Skeletal muscle satellite cell (primary cell): Measurements from ENCODE around the gene NUPR1.
"Not testable (repeated sequence)": the region's sequence is repeated elsewhere in the genome, so short reads cannot be mapped to it uniquely, and the experiment has no call there.

Source experiments
- H3K27me3 ChIP-seq: 2 replicates; pipeline ENCODE4 v1.7.0; 2013; ENCODE audit warnings: low read length; ENCODE audit not compliant: control insufficient read depth, insufficient read depth
- H3K36me3 ChIP-seq: 2 replicates; pipeline ENCODE4 v1.7.0; 2013; ENCODE audit warnings: mild to moderate bottlenecking, control low read depth, low read length; ENCODE audit not compliant: insufficient read depth
- H3K4me1 ChIP-seq: 2 replicates; pipeline ENCODE4 v1.7.0; 2013; ENCODE audit warnings: low read length; ENCODE audit not compliant: control insufficient read depth, insufficient read depth
- H3K4me2 ChIP-seq: 2 replicates; pipeline ENCODE4 v1.7.0; 2013; ENCODE audit warnings: mild to moderate bottlenecking, low read length
- H3K4me3 ChIP-seq: 2 replicates; pipeline ENCODE4 v1.7.0; 2013; ENCODE audit warnings: low read length
- H3K9ac ChIP-seq: 2 replicates; pipeline ENCODE4 v1.7.0; 2013; ENCODE audit warnings: mild to moderate bottlenecking, low read depth, low read length, moderate library complexity
- H3K9me3 ChIP-seq: replicated peaks from 2 replicates; pipeline ENCODE4 v1.7.0; 2013; ENCODE audit warnings: mild to moderate bottlenecking, control low read depth, low read length

The NUPR1 gene

DNA sequence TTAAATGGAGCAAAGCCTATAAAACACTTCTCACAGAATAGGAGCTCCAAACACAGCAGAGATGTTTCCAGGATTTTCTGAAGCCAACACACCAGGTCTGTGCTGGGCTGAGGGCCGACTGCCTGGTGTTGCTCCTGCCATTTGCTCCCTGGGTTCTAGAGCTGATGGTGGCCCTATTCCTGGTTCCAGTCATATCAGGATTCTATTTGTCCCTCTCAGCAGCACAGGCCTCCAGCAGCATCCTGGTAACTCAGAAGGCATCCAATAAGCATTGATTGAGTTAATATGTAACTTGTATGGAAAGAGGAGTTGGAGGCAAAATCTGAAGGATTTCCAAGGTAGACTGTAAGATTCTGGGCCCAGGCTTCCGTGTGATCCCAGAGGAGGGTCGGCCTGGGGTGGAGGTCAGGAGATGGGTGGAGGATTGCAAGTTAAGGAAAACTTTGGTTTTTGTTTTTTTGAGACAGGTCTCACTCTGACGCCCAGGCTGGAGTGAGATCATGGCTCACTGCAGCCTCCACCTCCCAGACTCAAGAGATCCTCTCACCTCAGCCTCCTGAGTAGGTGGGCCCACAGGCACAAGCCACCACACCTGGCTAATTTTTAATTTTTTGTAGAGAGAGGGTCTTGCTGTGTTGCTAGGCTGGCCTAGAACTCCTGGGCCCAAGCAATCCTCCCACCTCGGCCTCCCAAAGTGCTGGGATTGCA lies 5.7 kb downstream of the NUPR1 start:
- Histone ChIP-seq H3K4me3 (no peak overlapping the region), H3K9ac (no peak overlapping the region), H3K4me2 (no peak overlapping the region), H3K4me1 (peaks cover 14% of the 10 kb centered on the region), H3K27me3 (no peaks in the 10 kb centered on the region), H3K36me3 (peaks cover 2% of the 10 kb centered on the region), H3K9me3 (no peaks in the 10 kb centered on the region)

DNA sequence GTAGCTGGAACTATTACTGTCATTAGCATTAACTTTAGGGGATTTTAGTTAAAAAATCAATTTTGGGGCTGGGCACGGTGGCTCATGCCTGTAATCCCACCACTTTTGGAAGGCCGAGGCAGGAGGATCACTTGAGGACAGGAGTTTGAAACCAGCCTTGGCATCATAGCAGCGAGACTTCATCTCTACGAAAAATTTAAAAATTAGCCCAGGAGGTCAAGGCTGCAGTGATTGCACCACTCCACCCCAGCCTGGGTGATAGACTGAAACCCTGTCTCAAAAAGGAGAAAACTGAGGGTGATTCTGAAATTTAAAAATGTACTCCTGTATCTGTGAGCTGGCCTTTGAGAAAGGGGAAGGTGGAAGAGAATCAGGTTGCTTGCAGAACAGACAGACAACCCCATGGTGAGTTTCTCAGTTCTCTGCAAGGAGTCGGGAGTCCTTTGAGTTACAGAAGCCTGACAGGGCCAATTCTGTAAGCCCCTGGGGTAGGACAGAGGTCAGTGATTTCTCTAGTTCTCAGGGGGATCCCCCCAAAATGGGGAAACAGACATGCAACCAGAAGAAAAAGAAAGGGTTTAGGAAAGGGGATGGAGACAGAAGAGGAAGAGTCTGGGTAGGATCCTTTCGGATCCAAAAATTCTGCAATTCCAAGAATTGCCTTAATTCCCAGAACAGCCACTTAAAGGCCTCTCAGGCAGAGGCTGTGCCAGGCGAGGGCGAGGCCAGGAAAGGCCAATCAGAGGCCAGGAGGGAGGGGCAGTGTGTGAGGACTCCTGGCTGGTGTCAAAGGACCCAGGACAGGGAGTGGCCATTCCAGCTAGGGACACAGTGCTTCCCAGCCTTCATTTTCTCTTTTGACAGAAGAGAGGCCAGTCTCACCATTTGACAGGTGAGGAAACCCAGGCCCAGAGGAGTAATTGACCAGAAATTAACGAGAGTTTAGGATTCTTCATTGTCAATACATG lies 6.7 kb downstream of the NUPR1 start:
- no peak overlapping the region for H3K4me3 ChIP-seq
- no peak overlapping the region for H3K9ac ChIP-seq

DNA sequence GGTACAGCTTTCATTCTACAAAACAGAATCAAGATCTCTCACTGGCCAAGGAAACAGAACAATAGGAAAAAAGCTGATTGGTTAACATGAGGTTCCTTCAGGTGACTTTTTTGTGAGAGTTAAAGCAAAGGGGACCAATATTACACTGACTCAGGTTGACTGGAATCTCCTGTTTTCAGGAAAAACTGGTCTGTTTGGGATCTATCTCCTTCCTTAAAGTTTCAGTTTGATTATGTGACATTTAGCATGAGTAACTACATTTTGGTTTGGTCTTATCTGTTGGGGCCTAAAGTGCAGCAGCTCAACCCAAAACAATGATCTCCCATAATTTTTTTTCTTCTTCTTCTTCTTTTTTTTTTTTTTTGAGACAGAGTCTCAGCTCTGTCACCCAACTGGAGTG lies 9.7 kb downstream of the NUPR1 start:
- no peak overlapping the region for H3K4me2 ChIP-seq
- H3K27me3 ChIP-seq, result no peaks in the 10 kb centered on the region
- no peak overlapping the region for H3K9ac ChIP-seq
- H3K4me3 ChIP-seq, result no peak overlapping the region
- no peaks in the 10 kb centered on the region for H3K4me1 ChIP-seq
- H3K9me3 ChIP-seq, result no peaks in the 10 kb centered on the region
- H3K36me3 ChIP-seq, result no peaks in the 10 kb centered on the region

More for the DNA sequence above, 6.7 kb downstream of the NUPR1 start:
- H3K27me3 ChIP-seq, result no peaks in the 10 kb centered on the region
- peaks cover 2% of the 10 kb centered on the region for H3K36me3 ChIP-seq
- H3K4me1 ChIP-seq, result peaks cover 4% of the 10 kb centered on the region
- no peaks in the 10 kb centered on the region for H3K9me3 ChIP-seq
- no peak overlapping the region for H3K4me2 ChIP-seq

DNA sequence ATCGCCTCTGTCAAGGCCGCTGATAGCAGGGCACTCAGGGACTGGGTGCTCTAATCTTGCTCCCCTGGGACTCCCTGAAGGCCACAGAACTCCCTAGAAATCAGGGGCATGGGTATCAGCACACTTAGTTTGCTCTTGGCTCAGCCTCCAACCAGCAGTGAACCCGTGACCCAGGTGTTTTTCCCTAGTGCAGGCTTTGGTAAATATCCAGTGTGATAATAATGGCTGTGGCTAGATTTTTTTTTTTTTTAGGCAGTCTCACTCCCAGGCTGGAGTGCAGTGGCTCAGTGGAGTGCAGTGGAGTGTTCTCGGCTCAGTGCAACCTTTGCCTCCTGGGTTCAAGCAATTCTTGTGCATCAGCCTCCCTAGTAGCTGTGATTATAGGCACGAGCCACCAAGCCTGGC lies 10.3 kb downstream of the NUPR1 start:
- Histone ChIP-seq H3K9me3 (no peaks in the 10 kb centered on the region), H3K27me3 (no peaks in the 10 kb centered on the region), H3K36me3 (no peaks in the 10 kb centered on the region), H3K9ac (no peak overlapping the region), H3K4me2 (no peak overlapping the region), H3K4me3 (no peak overlapping the region), H3K4me1 (no peaks in the 10 kb centered on the region)

DNA sequence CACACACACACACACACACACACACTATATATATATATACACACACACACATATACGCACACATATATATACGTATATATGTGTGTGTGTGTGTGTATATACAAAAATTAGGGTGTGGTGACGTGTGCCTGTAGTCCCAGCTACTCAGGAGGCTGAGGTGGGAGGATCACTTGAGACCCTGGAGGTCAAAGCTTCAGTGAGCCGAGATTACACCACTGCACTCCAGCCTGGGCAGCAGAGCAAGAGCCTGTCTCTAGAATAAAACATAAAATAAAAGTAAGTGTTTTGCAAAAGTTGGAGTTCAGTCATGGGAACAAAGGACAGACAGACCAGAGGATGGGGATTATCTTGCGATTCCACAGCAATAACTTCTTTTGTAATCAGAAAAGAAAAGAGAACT lies 10.8 kb downstream of the NUPR1 start:
- Histone ChIP-seq H3K4me1 (no peaks in the 10 kb centered on the region), H3K4me3 (no peak overlapping the region), H3K27me3 (peaks cover 2% of the 10 kb centered on the region), H3K4me2 (no peak overlapping the region), H3K9me3 (no peaks in the 10 kb centered on the region), H3K36me3 (no peaks in the 10 kb centered on the region), H3K9ac (no peak overlapping the region)

DNA sequence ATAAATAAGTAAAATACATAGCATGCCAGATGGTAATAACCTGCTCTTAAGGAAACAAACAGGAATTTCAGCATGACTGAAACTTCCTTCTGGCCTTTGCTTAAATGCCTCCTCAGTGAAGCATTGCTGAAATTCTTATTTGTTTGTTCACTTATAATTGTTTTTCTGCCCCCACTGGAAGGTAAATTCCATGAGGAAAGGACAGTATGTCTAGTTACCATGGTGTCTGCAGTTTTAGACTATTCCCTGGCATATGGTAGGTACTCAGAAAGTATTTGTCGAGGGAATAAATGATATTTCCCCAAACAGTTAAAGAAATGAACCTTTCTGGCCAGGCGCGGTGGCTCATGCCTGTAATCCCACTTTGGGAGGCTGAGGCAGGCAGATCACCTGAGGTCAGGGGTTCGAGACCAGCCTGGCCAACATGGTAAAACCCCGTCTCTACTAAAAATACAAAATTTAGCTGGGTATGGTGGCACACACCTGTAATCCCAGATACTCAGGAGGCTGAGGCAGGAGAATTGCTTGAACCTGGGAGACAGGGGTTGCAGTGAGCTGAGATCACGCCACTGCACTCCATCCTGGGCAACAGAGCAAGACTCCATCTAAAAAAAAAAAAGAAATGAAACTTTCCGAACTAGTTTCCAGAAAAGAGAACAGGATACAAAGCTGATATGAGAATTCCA lies 11.5 kb downstream of the NUPR1 start:
- H3K27me3 ChIP-seq, H3K4me1 ChIP-seq, H3K9ac ChIP-seq, H3K9me3 ChIP-seq, H3K36me3 ChIP-seq, H3K4me2 ChIP-seq, H3K4me3 ChIP-seq: not testable (repeated sequence)

DNA sequence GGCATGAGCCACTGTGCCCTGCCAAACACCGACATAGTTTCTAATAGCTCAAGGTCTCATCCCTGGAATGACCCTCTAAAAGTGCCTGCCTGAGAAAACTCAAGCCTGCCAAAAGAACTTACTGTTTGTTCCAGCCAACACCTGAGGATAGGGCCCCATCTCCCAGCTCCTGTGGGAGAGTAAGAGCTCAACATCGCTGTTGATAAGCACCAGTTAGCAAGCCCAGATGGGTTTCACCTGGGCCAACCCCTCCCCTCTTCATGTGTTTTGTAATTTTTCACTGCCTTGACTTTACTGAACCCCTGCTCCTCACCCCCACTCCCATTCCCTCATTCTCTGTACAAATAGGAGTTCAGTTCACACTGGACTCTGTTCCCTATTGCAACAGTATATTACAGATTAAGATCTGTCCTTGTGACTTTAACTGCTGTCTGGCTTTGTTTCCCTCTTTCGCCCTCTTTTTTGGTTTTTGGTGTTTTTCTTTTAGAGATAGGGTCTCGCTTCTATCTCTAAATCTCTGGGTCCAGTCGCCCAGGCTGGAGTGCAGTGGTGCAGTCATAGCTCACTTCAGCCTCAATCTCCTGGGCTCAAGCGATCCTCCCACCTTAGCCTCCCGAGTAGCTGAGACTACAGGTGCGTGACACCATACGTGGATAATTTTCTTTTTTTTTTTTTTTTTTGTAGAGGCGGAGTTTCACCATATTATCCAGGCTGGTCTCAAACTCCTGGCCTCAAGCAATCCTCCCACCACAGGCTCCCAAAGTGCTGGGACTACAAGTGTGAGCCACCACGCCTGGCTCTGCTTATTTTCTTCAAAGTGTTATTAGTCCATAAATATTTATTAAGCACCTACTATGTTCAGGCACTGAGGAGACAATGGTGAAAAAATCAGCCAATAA lies 12.3 kb downstream of the NUPR1 start:
- Histone ChIP-seq H3K27me3 (peaks cover 5% of the 10 kb centered on the region), H3K9me3 (no peaks in the 10 kb centered on the region), H3K4me1 (no peaks in the 10 kb centered on the region), H3K9ac (no peak overlapping the region), H3K4me2 (no peak overlapping the region), H3K36me3 (no peaks in the 10 kb centered on the region), H3K4me3 (no peak overlapping the region)

DNA sequence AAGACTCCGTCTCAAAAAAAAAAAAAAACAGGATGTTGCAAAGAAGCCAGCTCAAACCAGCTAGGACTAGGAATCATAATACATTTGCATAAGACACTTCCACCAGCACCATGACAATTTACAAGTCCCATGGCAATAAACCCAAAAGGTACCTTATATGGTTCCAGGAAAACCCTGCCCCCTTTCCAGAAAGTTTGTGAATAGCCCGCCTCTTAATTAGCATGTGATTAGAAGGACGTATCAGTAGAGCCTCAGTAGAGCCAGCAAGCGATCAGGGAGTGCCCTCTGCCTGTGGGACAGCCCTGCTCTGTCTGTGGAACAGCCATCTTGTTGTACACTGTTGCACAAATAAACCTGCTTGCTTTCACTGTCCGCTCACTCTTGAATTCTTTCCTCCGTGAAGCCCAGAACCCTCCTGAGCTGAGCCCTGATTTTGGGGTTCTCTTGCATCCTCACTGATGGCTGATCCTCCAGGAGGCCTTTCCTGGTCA lies 14.0 kb downstream of the NUPR1 start:
- no peaks in the 10 kb centered on the region for H3K9me3 ChIP-seq
- H3K4me3 ChIP-seq, result no peak overlapping the region
- H3K4me1 ChIP-seq, result no peaks in the 10 kb centered on the region
- no peak overlapping the region for H3K9ac ChIP-seq
- no peak overlapping the region for H3K4me2 ChIP-seq
- peaks cover 5% of the 10 kb centered on the region for H3K27me3 ChIP-seq
- no peaks in the 10 kb centered on the region for H3K36me3 ChIP-seq

DNA sequence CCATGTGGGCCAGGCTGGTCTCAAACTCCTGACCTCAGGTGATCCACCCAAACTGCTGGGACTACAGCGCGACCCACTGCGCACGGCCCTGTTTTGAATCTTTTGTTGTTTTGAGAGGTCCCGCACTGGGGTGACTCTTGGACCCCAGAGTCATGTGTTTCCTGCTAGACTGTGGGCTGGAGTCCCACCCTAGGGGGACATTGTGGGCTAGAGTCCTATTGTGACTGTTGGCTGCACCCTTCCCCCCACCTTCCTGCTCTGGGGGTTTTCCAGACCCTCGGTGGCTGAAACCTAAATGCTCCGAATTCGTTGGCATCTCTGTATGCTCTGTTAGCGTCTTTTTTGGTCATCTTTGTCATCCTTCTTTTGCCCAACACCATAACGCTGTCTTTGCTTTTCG lies 16.0 kb downstream of the NUPR1 start:
- no peaks in the 10 kb centered on the region for H3K9me3 ChIP-seq
- H3K27me3 ChIP-seq, result peaks cover 5% of the 10 kb centered on the region
- H3K4me3 ChIP-seq, result no peak overlapping the region
- no peaks in the 10 kb centered on the region for H3K36me3 ChIP-seq
- no peak overlapping the region for H3K9ac ChIP-seq
- no peak overlapping the region for H3K4me2 ChIP-seq
- no peaks in the 10 kb centered on the region for H3K4me1 ChIP-seq

DNA sequence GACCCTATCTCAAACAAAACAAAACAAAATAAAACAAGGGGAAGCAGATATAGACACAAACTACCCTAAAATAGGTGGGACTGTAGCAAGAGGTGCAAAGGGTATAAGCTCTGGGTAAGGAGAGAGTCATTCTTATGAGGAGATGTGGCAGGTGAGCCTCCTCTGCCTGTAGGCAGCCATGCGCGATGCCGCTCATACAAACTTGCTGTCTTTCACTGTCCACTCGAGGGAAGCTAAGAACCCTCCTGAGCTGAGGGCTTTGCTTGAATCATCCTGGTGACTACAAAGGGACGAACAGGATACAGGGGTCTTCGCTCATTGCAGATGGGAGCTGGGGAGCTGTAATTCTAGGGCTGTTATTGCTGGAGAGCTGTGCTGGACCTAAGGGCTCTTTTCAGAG lies 17.3 kb downstream of the NUPR1 start:
- no peak overlapping the region for H3K4me2 ChIP-seq
- H3K9me3 ChIP-seq, result no peaks in the 10 kb centered on the region

More for the DNA sequence above, 17.3 kb downstream of the NUPR1 start:
- Histone ChIP-seq H3K4me3 (no peak overlapping the region), H3K27me3 (peaks cover 5% of the 10 kb centered on the region), H3K9ac (no peak overlapping the region), H3K36me3 (no peaks in the 10 kb centered on the region), H3K4me1 (no peaks in the 10 kb centered on the region)
